HG02588 (cell line): ENCODE results near the gene PDZK1.
"Not testable (repeated sequence)": the region's sequence is repeated elsewhere in the genome, so short reads cannot be mapped to it uniquely, and the experiment has no call there.

Experiments used
- ATAC-seq: cut with Tn5 transposase; IDR thresholded peaks from one replicate; pipeline ENCODE4 v1.9.1; 2021; ENCODE audit warnings: mild to moderate bottlenecking, moderate library complexity; ENCODE audit not compliant: unreplicated experiment

Gene PDZK1

GRCh38 chr1:145707183-145707867 lies at the start of gene PDZK1:
Gene PDZK1, minus strand, starts transcription at chr1:145707368. Its CDS starts 19,347 bp downstream, at chr1:145688021.
- no peak for ATAC-seq

DNA sequence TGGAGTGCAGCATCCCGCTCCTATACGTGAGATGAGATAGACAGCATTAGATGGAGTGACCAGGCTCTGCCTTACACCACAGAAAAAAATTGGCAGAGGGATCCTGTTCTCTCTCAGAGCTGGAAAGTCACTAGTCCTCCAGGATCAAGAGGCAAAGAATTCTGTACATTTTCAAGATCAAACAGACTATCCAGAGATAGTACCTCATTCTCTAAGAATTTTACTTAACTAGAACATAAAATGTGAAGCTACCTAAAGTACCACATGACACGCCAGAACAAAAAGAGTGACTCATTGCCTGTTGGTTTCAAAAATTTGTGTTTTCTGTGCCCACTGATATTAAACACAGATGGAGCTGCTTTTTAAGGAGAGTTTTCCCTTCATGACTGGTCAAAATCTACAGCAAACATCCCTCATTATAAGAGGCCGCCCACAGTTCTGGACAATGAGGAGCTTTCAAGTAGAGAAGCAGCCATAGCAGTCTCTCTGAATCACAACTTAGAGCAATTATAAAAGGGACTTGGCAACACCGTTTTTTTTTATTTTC lies 44.4 kb upstream of the PDZK1 start:
- ATAC-seq, result no peak

GRCh38 chr1:145750426-145750825 lies 43.3 kb upstream of the PDZK1 start:
- ATAC-seq, result no peak

GRCh38 chr1:145747398-145748247 lies 40.5 kb upstream of the PDZK1 start:
- no peak for ATAC-seq

- ATAC-seq, result no peak
Observed at GRCh38 chr1:145740269-145740668, 33.1 kb upstream of the PDZK1 start.

GRCh38 chr1:145736191-145736590 lies 29.0 kb upstream of the PDZK1 start:
- no peak for ATAC-seq

DNA sequence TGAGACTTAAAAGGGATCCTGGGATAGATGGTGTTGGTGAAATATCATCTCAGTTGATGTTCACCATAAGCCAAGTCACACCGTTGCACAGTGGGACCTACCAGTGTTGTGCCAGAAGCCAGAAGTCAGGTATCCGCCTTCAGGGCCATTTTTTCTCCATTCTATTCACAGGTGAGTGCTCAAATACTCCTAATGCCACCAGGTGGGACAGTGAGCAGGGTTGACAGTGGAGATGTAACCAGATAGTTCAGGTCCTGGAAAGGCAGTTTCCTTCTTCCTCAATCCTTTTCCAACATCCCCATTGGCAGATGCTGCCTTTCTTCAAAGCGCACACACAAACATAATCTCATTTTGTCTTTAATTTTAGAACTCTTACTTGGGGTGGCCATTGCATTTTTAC lies 23.7 kb upstream of the PDZK1 start:
- no peak for ATAC-seq

GRCh38 chr1:145730467-145730866 lies 23.3 kb upstream of the PDZK1 start:
- no peak for ATAC-seq

- ATAC-seq, result no peak
Observed at GRCh38 chr1:145729666-145730436, 22.7 kb upstream of the PDZK1 start.

DNA sequence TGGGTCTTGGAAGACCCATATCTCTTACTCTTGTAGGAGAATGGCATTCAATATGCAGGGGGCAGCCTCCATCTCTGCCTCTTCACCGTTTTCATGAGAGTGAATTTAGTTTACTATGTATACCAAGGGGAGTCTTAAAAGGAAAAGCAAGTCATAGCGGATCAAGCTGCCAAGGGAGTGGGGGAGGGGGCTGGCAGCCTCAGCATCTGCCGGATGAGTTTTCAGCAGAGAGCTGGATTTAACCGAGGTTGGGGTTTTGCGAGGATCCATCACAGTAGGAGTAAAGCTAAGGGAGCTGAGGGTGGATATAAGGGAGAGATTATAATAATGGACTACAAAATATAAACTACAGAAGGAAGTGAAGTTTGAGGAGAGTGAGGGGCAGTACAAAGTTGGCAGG lies 22.0 kb upstream of the PDZK1 start:
- no peak for ATAC-seq

DNA sequence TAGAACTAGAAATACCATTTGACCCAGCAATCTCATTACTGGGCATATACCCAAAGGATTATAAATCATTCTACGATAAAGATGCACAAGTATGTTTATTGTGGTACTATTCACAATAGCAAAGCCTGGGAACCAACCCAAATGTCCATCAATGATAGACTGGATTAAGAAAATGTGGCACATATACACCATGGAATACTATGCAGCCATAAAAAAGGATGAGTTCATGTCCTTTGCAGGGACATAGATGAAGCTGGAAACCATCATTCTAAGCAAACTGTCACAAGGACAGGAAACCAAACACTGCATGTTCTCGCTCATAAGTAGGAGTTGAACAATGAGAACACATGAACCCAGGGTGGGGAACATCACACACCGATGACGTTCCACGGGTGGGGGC lies 19.0 kb upstream of the PDZK1 start:
- not testable (repeated sequence) for ATAC-seq

DNA sequence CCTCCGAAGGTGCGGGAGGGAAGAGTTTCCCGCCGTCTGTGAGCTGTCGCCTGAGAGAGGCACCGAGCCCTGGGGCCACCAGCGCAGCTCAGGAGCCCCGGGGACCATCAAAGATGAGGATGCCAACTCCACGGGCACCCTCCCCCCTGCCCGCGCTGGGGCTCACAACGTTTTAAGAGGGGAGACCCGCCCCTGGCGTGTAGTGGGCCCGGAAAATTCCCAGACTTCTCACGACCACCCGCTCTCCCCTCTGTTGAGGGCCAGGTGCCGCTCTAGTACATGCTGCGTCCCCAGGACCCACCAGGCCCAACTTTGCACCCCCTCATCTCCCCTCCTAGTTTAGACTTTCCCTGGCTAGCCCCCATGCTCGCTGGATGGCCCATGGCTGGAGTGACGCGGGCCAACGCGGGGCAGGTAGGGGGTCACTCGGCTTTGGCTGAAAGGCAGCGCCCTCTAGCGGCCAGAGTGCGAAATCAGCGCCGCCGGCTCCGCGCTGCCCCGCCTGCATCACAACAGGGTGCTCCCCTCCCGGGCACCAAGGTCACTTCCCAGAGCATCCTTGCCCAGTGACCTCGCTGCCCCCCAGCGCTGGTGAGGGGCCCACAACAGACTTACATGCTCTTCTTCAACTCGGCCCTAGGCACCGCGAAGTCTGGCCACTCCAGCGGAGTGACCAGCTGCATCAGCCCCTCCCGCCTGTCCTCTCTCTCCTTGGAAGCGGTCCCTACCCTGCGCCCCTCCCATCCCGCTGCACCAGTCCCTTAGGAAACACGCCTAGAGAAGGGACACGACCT lies 13.9 kb upstream of the PDZK1 start:
- ATAC-seq, result peak; percentile 77

DNA sequence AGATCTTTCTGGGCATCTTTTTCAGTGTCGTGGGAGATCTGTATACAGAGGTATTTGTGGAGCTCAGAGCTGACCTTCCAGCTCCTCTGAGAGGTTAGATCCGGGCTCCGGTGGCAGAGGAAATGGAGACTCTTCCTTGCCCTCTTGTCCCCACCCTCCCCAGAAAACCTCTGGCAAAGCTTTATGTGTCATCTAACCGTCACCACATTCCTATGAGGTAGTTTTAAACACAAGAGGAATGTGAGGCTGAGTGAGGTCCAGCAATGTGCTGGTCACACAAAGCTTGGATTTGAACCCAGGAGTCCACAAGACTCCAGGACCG lies 13.3 kb upstream of the PDZK1 start:
- ATAC-seq, result no peak

- no peak for ATAC-seq
Observed at GRCh38 chr1:145719230-145720079, 12.3 kb upstream of the PDZK1 start, which contains the start of gene CD160. Gene CD160, plus strand, starts transcription at chr1:145719499. Its CDS starts 8,829 bp downstream, at chr1:145728328.

DNA sequence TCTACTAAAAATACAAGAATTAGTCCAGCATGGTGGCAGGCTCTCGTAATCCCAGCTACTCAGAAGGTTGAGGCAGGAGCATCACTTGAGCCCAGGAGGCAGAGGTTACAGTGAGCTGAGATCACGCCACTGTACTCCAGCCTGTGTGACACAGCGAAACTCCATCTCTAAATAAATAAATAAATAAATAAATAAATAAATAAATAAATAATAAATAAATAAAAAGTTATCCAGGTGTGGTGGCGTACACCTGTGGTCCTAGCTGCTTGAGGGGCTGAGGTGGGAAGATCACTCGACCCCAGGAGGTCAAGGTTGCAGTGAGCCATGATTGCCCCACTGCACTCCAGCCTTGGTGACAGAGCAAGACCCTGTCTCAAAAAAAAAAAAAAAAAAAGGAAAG lies 11.3 kb upstream of the PDZK1 start:
- not testable (repeated sequence) for ATAC-seq

GRCh38 chr1:145717833-145718232 lies 10.7 kb upstream of the PDZK1 start:
- ATAC-seq, result no peak

GRCh38 chr1:145716641-145717345 lies 9.6 kb upstream of the PDZK1 start:
- ATAC-seq, result no peak

DNA sequence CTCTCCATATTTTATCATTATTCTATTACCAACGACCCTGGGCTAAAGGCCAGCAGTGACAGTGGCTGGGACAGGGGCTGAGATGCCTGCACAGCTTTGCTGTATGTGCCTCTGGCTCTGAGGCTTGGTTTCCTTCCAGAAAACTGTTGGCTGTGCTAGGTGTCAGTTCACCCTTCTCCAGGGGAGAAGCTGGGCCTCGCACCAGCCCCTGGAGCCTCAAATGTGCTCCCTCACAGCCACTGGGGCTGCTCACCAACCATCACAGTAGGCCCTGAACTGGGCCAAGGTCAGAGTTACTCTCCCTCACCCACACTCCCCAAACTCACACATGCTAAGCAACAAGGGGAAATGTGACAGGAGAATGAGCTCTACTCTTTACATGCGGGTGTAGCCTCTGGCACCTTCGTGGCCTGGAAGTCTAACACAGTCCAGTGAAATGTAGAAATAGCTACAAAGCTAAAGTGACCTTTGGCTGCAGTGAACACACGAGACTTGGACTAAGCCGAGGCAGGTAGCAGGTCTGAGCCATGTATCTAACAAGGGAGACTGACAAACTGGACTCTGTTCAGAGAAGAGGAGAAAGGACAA lies 7.5 kb upstream of the PDZK1 start:
- ATAC-seq, result no peak
